Cortex of kidney (tissue), 1 donor: Measurements from ENCODE around the gene NUP98.

ENCODE experiments used
- DNase-seq: peaks from one replicate; lab custom pipeline; 2025; lab: John Stamatoyannopoulos, UW

Gene NUP98

DNA sequence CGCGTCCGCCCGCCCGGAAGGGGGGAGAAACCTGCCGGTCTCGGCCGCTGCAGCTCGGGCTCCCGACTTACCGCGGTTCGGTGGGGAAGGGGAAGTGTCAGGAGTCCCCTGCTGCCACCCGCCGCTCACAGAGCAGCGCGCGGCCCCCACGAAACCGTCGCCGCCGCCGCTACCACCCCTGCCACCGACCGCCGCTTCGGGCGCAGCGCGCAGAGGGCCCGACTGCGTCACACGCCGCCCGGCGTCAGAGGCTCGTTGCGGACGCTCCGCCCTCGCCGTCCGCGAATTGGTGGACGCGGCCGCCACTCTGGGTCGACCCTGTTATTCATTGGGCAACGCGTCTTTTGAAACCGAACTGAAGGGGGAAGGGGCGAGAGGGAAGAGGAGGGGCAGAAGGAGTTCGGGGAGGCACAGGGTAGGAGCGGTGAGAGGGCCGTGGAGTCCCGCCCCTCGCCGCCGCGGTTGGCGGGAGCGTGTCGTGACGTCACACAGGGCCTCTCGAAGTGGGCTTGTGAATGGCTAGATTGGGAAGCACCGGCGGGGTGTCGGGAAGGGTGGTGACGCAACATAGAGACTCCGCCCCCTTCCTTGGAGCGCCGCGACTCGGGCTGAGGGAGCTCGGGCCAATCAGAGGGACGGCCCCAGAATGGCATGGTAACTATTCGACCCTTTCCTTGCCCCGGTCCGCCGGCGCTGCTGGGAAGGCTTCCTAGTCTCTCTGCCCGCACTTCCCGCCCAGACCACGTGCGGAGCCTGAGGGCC, at the start of gene NUP98:
NUP98 (minus strand) TSS at position 226 of the 762 bp plus-strand sequence. CDS start 15,437 bp downstream, outside the sequence.
- peak; percentile 92 for DNase-seq

DNA sequence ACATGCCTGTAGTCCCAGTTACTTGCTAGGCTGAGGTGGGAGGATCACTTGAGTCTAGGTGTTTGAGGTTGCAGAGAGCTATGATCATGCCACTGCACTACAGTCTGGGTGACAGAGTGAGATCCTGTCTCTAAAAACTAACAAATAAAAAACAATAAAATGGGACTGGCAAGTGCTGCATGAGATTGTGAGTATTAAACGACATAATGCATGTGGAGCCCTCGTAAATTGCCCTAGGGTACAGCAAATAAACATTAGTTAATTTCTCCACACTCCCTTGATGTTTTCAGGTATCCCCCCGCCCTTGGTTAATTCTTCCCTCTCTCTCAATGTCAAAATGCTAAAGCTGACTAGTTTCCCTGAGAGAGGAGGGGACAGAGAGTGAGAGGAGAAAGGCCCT, 48.3 kb upstream of the NUP98 start:
- DNase-seq: no peak

DNA sequence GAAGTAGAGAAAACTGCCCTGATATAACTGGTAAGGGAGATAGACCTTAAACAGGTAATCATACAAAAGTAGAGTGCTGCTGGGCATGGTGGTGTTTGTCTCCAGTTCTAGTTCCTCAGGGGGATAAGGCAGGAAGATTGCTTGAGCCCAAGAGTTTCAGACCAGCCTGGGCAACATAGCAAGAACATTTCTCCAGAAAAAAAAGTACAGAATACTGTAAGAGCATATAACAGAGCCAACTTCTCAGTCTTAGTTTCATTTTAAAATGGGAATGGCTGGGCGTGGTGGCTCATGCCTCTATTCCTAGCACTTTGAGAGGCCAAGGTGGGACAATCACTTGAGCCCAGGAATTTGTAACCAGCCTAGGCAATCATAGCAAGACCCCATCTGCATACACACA, 47.9 kb upstream of the NUP98 start:
- DNase-seq: no peak

DNA sequence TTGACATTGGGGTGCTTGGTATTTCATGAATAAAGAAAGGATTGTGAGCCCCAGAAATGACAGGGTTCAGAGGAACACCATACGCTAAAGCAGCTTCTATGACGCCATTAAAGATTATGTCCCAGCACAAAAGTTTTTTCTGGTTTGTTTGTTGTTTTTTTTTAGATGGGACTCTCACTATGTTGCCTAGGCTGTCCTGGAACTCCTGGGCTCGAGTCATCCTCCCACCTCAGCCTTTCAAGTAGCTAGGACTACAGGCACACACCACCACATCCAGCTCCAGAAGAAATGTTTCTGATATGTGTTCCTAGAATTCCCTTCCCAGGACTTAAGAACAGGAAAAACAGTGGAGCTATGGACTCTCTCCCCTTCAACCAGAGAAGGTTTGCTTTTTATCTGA, 46.0 kb upstream of the NUP98 start:
- no peak for DNase-seq

DNA sequence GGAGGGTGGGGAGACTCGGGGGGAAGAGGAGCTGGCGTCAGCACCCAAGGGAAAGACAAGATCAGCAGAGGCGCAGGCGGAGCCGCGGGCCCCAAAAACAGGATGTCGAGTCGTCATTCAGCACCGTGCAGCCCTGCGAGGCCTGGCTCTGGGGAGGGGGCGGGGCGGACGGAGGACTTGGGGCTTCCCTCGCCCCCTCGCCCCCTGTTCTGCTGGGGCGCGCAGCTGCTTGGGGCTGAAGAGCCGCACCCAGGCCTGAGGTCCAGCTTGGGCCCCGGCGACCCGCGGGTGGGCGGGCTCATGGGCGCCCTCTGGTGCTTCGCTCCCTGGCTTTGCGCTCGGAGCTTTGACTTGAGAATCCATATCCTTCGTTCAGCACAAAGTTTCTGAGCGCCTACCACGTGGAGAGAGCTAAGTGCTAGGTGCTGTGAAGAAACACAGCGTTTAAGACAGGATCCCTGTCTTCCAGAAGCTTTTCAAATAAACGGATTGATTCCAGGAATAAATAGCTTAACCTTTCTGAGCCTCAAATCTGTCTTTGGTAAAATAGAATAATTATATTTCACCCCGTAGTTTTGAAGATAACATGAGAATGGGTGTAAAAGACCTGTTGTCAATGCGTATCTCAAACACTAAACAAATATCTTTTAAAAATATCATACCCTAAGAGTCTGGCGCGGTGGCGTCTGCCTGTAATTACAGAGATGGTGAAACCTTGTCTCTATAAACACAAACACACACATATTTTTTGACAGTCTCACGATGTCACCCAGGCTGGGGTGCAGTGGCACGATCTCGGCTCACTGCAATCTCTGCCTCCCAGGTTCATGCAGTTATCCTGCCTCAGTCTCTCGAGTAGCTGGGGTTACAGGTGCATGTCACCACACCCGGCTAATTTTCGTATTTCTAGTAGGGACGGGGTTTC, 44.3 kb upstream of the NUP98 start:
- no peak for DNase-seq

DNA sequence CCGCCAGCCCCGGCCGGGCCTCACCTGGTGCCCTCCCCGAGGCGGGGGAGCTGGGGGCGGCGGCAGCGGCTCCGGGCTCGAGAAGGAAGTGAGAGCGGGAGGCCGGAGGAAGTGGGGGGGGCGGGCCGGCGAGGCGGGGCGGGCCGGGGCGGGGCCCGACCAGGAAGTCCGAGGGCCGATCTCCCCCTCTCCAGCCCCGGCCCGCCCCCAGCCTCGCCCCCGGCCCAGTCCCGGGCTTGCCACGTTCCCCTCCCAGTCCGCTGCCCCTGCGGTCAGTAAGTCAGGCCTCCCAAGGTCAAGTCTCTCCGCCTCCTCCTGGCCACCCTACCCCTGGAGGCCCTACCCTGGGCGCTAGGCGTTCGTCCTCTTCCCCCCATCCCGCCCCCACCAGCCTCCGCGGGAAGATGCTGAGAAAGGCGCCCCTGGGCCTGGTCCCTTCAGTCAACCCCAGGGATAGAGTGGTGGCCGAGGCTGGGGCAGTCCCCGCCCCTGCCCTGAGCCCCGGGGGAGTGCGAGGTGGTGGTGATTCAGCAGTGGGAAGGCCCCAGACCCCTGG, 43.6 kb upstream of the NUP98 start, which contains the start of gene RHOG:
RHOG (minus strand) TSS at position 90 of the 556 bp plus-strand sequence. CDS start 12,821 bp downstream, outside the sequence.
- DNase-seq: no peak

DNA sequence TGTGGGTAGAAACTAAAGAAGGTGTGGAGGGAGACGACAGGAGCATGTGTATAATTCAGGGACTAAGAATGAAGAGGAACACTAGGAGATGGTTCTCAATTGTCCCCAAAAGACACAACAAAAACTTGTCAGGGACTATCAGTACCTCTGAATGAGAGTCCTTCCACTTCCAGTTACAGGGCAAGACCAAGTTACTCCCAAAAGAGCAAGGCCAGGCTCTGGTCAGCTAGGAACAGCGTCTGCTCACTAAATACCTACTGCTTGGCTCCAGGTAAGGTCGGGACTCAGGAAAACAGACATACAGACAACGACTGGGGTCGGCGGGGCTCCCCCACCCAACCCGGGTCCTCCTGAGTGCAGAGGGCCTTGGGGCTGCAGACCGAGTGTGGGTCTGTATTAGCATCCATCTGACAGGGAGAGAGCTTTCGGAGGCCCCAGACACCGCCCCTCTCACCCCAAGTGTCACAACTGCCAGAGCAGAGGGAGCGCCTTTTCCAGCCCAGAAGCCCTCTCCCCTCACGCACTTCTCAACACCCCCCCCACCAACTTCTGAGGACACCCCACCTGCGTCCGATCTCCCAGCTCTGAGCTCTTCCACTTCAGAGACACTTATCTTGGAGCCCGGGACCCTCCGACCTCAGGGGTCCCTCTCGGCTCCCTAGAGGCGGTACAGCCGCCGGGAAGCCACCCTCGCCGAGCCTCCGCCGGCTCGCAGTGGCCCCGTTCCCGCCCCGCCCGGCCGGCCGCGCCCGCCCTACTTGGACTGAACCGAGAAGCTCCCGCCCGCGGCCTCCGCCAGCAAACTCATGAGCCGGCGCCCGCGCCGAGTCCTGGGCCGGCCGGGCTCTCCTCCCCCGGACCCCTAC, 42.9 kb upstream of the NUP98 start:
- DNase-seq: no peak

DNA sequence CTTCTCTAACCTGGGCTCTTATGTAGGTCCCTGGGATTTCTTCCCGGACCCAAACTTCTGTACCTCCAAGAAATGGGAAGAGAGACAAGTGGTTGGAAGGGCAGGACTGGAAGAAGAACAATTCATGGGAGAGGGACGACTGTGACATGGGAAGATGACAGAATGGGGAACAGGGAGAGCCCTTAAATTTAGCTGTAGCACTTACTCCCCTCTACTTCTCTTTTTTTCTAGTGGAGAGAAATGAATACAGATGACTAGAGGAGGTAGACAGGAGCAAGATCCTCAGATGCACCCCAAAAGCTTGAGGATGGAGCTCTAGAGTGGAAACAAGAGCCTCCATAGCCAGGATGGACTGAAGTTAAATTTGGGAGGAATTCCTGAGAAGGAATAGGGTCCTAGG, 41.1 kb upstream of the NUP98 start:
- no peak for DNase-seq

DNA sequence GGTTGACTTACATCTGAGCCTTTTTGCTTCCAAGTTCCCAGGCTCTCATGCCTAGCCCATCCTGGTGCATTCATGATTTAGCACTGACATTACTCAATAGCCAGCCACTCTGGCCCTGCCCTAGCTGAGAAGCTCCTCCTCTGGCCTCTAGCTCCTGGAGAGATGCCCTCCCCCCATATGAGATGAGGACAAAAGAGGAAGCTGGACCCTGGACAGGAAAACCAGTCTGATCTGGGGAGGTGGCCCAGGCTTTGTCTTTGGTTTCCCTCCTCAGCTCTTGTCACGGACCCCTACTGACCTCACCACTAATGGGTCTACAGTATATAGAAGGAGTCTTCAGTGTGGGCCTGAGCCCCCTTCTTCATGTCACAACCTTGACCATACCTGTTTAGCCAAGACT, 40.4 kb upstream of the NUP98 start:
- no peak for DNase-seq

DNA sequence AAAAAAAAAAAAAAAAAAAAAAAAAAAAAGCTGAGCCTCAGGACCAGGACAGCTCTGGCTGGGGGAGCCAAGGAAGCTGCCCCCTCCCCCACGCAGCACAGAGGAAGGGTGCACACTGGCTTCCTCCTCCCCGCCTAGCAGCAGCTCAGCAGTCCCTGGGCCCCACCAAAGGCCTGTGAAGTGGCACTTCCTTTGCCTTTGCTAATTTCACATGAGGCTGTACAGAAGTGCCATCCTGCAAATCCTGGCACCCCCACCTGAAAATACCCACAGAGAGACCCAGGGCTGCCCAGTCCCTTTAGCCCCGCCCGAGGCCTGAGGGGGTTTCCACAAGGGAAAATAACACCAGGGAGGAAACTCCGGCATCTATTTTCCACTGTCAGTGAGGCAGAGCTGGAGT, 39.5 kb upstream of the NUP98 start:
- DNase-seq: no peak

DNA sequence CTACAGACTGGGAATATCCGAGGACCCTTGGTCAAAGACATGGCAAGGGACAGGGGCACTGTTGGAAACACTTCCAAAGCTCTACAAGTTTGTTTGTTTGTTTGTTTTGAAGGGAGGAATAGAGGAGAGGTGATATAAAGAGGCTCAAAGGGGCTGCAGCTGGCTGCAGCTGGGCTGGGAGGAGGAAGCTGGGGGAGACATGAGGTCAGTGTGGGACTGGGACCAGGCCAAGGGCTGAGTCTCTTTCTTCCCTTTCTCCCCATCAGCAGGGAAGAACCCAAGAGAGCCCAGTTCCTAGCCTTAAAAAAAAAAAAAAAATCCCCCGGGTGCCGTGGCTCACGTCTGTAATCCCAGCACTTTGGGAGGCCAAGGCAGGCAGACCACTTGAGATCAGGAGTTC, 38.4 kb upstream of the NUP98 start:
- no peak for DNase-seq

DNA sequence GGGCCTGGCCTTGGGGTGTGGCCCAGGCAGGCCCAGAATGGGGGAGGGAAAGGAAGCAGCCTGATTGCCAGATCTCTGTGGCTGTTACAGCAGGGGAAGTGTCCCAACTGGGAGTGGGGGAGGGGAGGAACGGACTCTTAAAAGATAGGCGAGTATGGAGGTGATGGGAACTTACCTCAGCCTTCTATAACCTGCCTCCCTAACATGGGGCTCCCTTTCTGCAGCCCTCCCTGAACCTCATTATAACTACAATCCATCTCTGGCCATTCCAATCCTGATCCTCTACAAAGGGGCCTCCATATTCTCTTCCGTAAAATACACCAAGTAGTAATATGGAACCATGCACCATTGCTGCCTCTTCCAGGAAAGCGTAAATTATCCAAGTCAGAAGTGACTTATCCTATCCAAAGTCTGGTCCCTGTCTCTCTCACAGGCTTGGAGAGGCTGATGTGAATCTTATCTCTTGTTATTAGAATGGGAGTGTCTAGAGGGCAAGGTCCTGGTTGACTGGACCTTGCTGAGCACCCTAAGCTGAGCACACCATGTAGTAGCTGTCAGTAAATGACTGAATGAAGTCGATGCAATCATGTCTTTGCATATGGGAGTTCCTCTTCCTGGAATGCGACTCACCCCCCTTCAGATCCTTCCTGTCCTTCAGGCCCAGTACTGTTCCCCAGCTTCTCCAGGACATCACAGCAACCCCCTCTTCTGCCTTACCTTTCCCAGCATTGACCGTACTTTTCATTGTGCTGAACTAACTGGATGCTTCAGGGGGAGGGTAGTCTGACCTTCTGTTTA, 37.5 kb upstream of the NUP98 start:
- DNase-seq: no peak

DNA sequence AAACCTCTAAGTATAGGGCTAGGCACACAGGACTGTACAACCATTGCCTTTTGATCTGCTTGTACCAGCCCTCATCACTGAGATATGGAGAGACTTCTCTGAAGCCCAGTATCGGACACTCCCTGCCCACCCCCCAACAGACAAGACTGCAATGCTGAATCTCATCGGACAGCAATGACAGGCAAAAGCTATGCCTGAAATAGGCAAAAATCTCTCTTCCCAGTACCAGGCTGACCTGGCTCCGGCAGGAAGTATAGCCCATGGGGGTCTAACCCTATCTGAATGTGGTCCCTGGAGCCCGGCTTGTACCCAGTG, 37.0 kb upstream of the NUP98 start:
- no peak for DNase-seq

DNA sequence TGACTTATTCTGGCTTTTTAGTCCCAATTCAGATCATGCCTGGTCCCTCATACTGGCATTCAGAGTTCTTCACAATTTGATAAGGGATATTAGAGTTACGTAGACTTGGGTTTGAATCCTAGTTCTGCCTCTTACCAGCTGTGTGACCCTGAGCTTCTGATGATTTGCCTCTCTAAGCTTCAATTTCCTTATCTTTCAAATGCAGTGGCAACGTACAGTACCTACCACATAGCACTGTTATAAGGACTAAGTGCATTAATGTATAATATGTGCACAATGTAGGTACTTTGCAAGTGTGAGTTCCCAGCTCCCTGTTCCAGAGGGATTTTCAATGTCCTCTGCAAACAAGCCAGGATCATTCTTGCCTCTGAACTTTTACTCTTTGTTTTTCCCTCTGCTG, 36.1 kb upstream of the NUP98 start:
- no peak for DNase-seq

DNA sequence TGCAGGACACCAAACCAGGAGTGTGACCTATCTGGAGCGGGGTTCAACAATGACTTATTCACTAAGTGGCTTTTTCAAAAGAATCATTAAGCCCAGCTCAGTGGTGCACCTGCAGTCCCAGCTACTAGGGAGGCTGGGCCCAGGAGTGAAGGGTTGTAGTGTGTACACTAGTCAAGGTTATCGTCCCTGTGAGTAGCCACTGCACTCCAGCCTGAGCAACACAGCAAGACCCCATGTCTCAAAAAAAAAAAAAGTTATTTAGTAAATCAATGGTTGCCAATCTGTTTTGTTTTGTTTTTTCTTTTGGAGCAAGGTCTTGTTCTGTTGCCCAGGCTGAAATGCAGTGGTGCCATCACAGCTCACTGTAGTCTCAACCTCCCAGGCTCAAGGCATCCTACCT, 35.5 kb upstream of the NUP98 start:
- DNase-seq: no peak

DNA sequence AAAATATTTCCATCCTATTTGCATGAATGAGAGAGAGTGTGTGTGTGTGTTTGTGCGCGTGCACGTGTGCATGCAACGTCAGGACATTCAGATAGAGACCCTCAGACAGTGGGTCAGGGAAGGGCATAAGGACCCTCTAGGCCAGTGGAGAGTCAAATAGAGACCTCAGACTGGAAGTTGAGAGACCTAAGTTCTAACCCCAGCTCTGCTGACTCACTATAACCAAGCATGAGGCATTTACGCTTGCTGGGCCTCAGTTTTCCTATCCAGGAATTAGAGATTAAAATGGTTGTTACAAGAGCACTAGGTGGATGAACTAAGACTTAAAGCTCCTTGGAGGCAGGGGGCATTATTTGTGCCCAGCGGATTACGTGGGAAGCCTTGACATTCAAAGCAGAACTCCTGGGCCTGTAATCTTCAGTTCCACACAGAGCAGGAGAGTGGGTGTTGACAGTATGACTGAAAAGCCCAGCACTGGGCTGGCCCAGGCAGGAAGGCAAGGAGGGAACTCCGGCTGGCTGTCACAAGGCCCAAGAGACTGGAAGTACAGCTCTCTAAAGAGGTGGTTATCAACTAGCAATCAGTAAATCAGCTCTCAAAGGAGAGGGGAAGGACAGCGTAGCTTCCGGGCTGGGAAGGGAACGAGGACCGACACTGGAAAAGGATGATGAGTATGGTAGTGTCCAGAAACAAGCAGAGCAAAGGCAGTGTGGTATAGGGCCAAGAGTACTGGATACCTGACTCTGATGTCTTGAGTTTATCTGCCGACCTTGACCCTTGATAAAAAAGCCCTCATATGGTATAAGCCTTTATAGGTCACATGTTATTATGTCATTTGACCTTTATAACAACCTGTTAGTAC, 34.3 kb upstream of the NUP98 start:
- DNase-seq: no peak

DNA sequence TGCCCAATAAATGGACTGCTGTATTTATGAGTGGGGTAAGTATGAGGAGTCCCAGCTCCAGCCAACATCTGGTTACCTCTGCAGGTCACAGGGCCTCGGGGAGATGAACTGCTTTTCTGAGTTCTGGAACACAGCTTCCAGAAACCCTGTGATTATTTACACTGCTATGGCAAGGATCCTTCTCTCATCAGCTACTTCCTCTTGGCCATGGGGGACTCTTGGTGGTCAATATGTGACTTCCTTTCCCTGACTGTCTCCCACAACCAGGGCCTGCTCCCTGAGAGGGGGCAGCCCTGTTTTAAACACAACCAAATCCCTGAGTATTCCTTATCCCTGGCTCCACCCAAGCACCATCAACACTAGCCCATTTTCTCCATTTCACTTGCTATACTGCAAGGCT, 33.4 kb upstream of the NUP98 start:
- no peak for DNase-seq

DNA sequence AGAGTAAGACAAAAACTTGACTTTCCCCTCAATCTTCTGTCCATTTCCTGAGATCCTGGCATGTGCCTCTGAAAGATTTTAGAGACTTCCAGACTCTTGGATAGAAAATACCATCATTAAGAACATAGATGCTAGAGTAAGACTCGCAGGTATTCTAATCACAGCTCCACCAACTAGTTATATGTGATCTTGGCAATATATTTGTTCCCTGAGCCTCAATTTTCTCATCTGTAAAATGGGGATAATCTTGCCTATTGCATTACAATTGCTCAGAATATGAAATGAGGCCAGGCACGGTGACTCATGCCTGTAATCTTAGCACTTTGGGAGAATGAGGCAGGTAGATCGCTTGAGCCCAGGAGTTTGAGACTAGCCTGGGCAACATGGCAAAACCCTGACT, 32.7 kb upstream of the NUP98 start:
- no peak for DNase-seq

DNA sequence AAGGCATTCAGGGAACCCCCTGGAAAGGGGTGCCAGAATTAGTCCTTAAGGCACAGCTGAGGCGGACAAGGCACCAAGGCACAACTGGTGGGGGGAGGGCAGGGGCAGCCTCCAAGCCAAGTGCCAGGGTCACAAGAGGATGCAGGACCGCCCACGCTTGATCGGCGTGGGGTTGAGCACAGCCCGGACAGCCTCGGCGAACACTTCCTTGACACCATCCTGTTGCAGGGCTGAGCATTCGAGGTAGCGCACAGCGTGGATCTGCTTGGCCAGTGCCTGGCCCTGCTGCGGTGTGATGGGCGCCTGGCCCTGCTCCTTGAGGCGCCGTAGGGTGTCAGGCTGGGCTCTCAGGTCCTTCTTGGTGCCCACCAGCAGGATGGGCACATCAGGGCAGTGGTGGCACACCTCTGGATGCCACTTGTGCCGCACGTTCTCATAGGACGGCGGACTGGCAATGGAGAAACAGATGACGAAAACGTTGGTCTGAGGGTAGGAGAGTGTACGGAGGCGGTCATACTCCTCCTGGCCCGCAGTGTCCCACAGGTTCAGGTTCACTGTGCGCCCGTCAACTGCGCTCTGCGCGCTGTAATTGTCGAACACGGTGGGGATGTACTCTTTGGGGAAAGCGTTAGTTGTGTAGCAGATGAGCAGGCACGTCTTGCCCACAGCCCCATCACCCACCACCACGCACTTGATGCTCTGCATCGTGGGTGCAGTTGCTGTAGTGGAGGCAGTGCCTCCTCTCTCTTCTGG, 30.3 kb upstream of the NUP98 start:
- no peak for DNase-seq
